ENCODE results near the gene HNRNPC. TPM values are rescaled to one million over a fixed set of nuclear protein-coding genes. Genes with fewer than 3 reads are reported as not detected.

Gene HNRNPC
- total and polyA plus RNA-seq, 10 of the 15 experiments (the other 5 are each of a cell fraction or from before 2014, with no cell fraction given) = 679 to 1,492 (median 1,262) TPM

DNA sequence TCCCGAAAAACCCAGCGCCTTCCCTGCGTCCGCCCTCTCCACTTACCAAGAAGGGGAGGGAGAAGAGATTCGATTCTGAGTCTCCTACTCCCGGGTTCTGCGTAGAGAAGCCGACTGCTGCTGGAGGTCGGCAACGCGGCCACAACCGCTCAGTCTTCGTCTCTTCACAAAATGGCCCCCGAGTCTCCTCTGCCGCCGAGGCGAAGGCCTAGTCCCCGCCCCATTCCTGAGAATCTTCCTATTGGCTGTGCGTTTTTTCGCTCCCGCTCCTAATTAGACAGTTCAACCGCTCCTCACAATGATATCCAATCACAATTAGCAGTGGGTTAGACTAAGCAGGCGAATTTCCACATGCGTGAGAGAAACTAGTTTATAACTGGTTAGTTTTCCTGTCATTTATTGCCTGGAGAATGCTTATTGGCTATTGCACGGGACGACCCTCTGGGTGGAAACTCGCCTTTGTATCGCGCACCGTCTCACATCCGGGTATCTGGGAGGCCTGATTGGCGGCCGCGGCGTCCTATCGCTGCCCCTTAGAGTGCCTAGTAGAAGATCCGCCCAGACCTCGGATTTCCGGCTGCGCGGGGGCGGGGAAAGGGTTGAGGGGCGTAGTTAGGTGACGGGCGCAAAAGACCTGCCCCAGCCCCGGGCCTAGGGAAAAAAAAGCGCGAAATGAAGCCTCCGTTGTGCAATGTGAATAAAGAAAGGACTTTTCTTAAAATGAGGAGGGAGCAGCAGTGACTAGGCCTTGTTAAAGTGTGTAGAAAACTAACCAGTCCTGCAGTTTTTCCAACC lies at the start of gene HNRNPC (continued):
- TF ChIP-seq PML (IDR thresholded peaks at IDR 0.05; ENCODE audit: low read length) (peak; percentile 93), HDAC2 (IDR thresholded peaks at IDR 0.05) (no peak), JUND (IDR thresholded peaks at IDR 0.05; ENCODE audit: low read depth, low read length) (no peak), EED (IDR thresholded peaks at IDR 0.05; ENCODE audit: low read depth) (0 out of 2 replicates have a peak, but pooled peaks have one; percentile 52), SMAD5 (IDR thresholded peaks at IDR 0.05; ENCODE audit: low read depth) (peak; percentile 97), YBX1 (IDR thresholded peaks at IDR 0.05) (no peak), TCF12 (IDR thresholded peaks at IDR 0.05; ENCODE audit: low read depth, low read length) (peak; percentile 46; the same call in 1 of the 2 replicates), SREBF2 (IDR thresholded peaks at IDR 0.05; ENCODE audit: low read length) (0 out of 2 replicates have a peak, but pooled peaks have one; percentile 15), KAT2A (conservative IDR thresholded peaks at IDR 0.05; ENCODE audit: control insufficient read depth, low read depth, low read length) (no peak), ZBED1 (IDR thresholded peaks at IDR 0.05; ENCODE audit: borderline replicate concordance) (0 out of 2 replicates have a peak, but pooled peaks have one; percentile 57), ATF3 (IDR thresholded peaks at IDR 0.05; ENCODE audit: borderline replicate concordance, extremely low read depth, low read depth, low read length) (no peak), BHLHE40 (IDR thresholded peaks at IDR 0.05; ENCODE audit: borderline replicate concordance in 1 of 2, low read depth in 2 of 2, low read length in 1 of 2) (peak; percentile 8 to 38; a peak in 2 of 4 replicates), RB1 (IDR thresholded peaks at IDR 0.05; ENCODE audit: borderline replicate concordance) (peak; percentile 95; the same call in 1 of the 2 replicates), FOS (IDR thresholded peaks at IDR 0.05; ENCODE audit: borderline replicate concordance, extremely low read depth, insufficient read length) (peak; percentile 100), STAT1 (conservative IDR thresholded peaks at IDR 0.05) (0 out of 2 replicates have a peak, but pooled peaks have one; percentile 80), SUZ12 (IDR thresholded peaks at IDR 0.05; ENCODE audit: unreplicated experiment) (no peak), POLR2AphosphoS5 (IDR thresholded peaks at IDR 0.05; ENCODE audit: low read length) (peak; percentile 100), HSF1 (IDR thresholded peaks at IDR 0.05; ENCODE audit: low read depth, low read length) (0 out of 2 replicates have a peak, but pooled peaks have one; percentile 62), ZSCAN29 (IDR thresholded peaks at IDR 0.05) (peak; percentile 81; the same call in 1 of the 2 replicates), MYB (IDR thresholded peaks at IDR 0.05; ENCODE audit: borderline replicate concordance, low read depth, low read length) (no peak), CREB1 (IDR thresholded peaks at IDR 0.05; ENCODE audit: low read depth) (peak; percentile 90), NFXL1 (IDR thresholded peaks at IDR 0.05; ENCODE audit: borderline replicate concordance) (no peak), SMC3 (IDR thresholded peaks at IDR 0.05; ENCODE audit: borderline replicate concordance, low read length) (no peak), KDM1A (IDR thresholded peaks at IDR 0.05; ENCODE audit: borderline replicate concordance) (no peak), NR2C1 (IDR thresholded peaks at IDR 0.05) (peak; percentile 49), SIX5 (IDR thresholded peaks at IDR 0.05; ENCODE audit: low read depth, low read length, severe bottlenecking) (peak; percentile 25), TCF3 (IDR thresholded peaks at IDR 0.05; ENCODE audit: borderline replicate concordance, insufficient read depth, low read depth, low read length) (peak; percentile 50; the same call in 1 of the 2 replicates), GABPA (IDR thresholded peaks at IDR 0.05; ENCODE audit: low read depth) (peak; percentile 93), POLR2A (IDR thresholded peaks at IDR 0.05; ENCODE audit: low read depth, low read length) (peak; percentile 97), IKZF1 (conservative IDR thresholded peaks at IDR 0.05) (peak; percentile 17; the same call in 1 of the 2 replicates)
- TF ChIP-seq, protein P1, sequence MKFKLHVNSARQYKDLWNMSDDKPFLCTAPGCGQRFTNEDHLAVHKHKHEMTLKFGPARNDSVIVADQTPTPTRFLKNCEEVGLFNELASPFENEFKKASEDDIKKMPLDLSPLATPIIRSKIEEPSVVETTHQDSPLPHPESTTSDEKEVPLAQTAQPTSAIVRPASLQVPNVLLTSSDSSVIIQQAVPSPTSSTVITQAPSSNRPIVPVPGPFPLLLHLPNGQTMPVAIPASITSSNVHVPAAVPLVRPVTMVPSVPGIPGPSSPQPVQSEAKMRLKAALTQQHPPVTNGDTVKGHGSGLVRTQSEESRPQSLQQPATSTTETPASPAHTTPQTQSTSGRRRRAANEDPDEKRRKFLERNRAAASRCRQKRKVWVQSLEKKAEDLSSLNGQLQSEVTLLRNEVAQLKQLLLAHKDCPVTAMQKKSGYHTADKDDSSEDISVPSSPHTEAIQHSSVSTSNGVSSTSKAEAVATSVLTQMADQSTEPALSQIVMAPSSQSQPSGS (IDR thresholded peaks at IDR 0.05; ENCODE audit: low read length) = no peak

Measured in GM12878 (cell line).